NCI-H526 (cell line): ENCODE results near the gene EMC6.
"Not testable (repeated sequence)": the region's sequence is repeated elsewhere in the genome, so short reads cannot be mapped to it uniquely, and the experiment has no call there.

Source experiments
- DNase-seq, 2 experiments: peaks; one replicate each; lab custom pipeline; 2025; lab: John Stamatoyannopoulos, UW

EMC6 gene

DNA sequence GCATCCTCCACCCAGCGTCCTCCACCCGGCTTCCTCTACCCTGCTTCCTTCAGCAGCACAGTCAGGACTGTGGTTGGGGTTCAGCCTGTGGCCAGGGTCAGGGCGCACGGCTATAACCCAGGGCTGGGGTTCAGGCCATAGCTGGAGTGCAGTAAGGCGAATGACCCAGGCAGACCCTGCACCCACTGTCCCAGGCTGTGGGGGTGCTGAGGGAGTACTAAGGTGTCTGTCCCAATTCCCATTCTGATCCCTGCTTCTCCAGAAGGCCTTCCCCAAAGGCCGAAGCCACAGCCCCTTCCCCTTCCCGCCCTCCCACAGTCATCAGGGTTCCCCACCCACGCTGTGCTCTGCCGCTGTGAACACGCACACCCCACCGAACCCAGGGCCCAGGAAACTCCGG is 12.4 kb downstream of the EMC6 start:
- no peak for DNase-seq

- no peak for DNase-seq
Observed at GRCh38 chr17:3681565-3681964, 13.0 kb downstream of the EMC6 start.

GRCh38 chr17:3682033-3682432 is 13.4 kb downstream of the EMC6 start:
- no peak for DNase-seq

DNA sequence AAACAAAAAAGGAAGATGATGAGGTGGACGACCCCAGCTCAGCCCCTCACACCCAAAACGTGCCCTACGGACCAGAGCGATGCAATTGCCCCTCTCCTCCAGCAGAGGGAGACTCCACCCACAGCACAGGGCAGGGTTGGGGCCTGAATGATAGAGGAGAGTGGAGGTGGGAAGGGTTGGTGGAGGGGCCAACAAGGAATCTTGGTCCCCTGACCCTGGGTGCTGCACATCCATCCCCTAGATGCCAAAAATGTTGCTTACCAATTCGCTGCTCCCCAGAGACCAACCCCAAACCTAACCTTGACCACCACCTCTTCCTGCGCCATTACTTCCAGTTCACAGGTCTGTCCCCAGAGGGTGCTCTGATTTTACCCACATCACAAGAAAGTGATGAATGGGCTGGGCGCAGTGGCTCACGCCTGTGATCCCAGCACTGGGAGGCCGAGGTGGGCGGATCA is 14.5 kb downstream of the EMC6 start:
- DNase-seq: peak in 1 of 2 experiments; percentile 32

GRCh38 chr17:3685174-3685573 is 16.6 kb downstream of the EMC6 start:
- DNase-seq: peak in 1 of 2 experiments; percentile 27

DNA sequence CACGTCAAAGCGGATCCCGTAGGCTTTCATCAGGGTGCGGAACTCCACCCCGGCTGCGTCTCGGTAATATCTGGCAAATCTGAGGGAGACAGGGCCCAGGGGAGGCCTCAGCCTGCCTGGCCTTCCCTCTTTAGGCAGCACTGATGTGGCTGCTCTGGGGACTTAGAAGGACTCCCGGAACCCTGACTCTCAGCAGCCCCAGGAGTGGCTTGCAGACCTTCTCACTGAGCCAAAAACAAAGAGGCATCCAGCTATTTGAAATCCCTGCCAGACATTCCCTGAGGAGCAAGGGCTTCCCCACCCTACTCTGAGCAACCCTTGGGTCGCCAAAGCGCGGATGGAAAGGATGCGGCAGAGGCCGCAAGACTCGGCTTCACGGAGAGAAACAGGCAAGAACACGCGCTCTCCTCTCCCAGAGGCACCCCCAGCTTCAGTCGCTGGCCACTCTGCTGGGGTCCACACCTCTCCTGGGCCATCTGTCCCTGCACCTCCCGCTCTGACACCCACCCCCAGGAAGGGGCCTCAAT is 19.5 kb downstream of the EMC6 start:
- DNase-seq: peak in 1 of 2 experiments; percentile 46

- DNase-seq: no peak
Observed at GRCh38 chr17:3688852-3689261, 20.2 kb downstream of the EMC6 start.

GRCh38 chr17:3689262-3690093 is 20.9 kb downstream of the EMC6 start:
- DNase-seq: no peak

DNA sequence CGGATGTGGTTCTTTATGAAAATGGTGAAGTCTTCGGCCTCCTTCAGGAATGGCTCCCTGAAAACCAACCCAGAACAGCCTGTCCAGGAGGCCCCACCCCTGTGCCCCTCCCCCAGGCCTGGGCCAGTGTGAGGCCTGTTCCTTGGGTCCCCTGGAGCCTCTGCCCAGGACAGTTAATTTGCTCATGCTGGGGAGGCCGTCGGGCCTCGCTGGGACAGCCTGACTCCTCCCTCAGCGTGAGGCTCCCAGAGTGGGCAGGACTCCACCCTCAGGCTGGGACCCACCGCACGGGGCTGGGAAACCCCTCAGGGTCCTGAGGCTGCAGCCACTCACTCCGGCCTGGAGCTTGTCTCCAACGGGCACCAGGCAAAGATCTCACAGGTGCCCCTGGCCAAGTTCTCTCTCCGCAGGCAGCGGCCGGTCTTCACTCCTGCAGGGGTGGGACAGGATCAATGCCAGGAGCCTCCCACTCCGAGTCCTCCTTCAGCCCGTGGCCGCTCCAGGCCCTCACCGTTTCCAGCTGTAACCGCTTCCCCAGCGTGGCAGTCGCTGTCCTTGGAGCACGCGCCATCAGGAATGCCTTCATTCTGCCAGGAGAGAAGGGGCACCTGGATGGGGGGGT is 21.6 kb downstream of the EMC6 start:
- DNase-seq: no peak

DNA sequence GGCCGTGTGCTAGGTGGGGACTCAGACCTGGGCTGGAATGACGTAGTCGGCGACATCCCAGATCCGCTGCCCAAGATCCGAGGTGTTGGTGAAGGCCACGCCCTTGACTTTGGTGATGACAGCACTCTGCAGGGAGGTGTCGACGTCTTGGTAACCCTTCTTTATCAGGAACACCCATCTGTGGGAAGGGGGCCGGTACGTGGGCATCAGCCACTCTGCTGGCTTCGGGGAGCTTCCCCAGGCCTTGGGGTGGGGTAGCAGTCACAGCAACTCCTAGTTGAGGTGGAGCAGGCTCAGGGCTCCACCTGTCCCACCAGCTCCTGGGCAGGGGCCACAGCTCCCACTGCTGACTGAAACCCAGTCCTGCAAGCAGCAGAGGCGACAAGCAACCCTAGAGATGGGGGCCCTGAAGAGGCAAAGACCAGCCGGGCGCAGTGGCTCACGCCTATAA is 23.0 kb downstream of the EMC6 start:
- DNase-seq: no peak

GRCh38 chr17:3692346-3692745 is 23.7 kb downstream of the EMC6 start:
- DNase-seq: no peak

DNA sequence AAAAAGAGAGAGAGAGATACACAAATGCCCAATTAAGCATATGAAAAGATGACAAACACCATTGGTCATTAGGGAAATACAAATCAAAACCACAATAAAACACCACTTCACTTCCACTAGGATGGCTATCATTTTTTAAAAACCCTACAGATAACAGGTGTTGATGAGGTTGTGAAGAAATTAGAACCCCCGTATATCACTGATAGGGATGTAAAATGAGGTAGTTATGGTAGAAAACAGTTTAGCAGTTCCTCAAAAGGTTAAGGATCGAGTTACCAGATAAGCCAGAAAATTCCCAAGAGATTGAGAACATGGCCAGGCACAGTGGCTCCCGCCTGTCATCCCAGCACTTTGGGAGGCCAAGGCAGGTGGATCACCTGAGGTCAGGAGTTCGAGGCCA is 24.5 kb downstream of the EMC6 start:
- DNase-seq: no peak

DNA sequence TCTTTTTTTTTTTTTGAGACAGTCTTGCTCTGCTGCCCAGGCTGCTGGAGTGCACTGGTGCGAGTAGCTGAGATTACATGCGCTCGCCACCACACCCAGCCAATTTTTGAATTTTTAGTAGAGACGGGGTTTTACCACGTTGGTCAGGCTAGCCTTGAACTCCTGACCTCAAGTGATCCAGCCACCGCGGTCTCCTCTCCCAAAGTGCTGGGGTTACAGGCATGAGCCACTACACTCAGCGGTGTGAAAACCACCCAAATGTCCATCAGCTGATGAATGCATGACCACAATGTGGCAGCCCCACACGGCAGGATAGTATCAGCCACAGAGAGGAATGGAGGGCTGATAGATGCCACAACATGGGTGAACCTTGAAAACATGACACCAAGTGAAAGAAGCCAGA is 25.2 kb downstream of the EMC6 start:
- DNase-seq: no peak

DNA sequence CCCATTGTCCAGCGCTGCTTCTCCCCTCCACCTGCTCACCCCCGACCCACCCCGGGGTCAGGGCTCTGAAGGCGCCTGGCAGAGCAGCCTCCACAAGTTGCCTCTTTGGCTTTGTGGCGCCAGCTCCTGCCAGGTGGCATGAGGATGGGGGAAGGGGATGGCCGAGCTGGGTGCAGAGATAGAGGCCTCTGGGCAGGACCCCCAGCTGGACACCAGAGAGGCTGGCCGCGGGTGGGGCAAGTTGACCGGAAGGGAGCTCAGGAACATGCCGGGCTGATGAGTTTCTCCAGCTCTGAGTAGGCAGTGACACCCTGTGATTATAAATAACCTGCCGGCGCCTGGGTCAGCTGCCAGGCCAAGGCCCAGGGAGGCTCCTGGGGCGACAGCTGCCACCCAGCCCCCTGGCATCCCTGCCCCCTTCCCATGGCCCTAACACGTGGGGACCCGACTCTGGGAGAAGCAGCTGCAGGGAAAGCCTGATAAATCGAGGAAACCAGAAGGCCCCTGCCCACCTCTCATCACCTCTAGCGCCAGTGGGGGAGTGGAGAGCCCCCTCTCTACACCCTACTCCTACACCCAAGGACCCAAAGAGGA is 26.6 kb downstream of the EMC6 start:
- DNase-seq: no peak

- DNase-seq: peak in 1 of 2 experiments; percentile 17
Observed at GRCh38 chr17:3695723-3696411, 27.3 kb downstream of the EMC6 start, which contains the start of gene P2RX5. Gene P2RX5, minus strand, starts transcription at chr17:3696155. Its CDS starts 150 bp downstream, at chr17:3696005.

GRCh38 chr17:3697103-3697476 is 28.5 kb downstream of the EMC6 start:
- no peak for DNase-seq

- DNase-seq: no peak
Observed at GRCh38 chr17:3698139-3698538, 29.5 kb downstream of the EMC6 start.

- DNase-seq: no peak
Observed at GRCh38 chr17:3699951-3700350, 31.3 kb downstream of the EMC6 start.

DNA sequence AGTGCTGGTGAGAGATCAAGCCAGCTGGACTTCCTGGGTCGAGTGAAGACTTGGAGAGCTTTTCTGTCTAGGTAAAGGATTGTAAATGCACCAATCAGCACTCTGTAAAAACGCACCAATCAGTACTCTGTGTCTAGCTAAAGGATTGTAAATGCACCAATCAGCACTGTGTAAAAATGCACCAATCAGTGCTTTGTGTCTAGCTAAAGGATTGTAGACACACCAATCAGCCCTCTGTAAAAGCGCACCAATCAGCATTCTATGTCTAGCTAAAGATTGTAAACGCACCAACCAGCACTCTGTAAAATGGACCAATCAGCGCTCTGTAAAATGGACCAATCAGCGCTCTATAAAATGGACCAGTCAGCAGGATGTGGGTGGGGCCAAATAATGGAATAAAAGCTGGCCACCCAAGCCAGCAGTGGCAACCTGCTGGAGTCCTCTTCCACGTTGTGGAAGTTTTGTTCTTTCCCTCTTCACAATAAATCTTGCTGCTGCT is 33.5 kb downstream of the EMC6 start:
- DNase-seq: not testable (repeated sequence)

DNA sequence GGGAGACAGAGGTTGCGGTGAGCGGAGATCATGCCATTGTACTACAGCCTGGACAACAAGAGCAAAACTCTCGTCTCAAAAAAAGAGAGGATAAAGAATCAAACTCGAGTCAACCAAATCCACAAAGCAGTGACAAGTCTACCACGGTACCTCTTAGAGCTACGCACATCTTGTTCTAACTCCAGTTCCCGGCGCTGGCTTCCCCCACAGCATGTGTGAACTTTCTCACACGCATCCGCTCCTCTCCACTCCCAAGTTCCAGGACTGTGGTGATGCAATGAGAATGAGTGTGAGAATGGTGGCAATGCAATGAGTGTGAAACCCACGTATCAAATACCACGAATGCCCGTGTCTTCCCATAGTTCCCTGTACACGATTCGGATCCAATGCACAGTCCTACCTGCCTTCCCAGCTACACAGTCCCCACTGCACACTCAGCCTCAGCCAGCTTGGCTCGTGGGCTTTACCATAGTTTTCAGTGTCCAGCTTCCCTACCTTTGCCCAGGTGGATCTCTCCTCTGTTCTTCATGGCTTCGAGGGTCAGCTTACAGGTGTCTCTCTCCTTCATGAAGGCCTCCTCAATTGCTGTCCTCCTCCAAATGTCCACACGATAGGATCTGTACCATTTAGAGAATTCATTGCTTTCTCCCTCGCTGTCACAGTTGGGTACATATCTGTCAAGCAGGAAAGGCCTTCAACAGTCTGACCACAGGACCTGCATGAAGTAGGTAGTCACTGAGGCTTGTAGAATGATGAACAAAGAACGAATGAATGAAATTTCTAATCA is 36.5 kb downstream of the EMC6 start:
- no peak for DNase-seq

DNA sequence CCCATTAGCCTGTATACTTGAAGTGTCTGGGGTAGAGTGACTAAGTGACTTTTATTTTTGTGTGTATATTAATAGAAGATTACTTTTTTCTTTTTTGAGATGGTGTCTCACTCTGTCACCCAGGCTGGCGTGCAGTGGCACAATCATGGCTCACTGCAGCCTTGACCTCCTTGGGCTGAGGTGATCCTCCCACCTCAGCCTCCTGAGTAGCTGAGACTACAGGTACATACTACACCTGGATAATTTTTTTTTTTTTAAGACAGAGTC is 37.0 kb downstream of the EMC6 start:
- not testable (repeated sequence) for DNase-seq
